ENCODE results near the gene CRTAC1. TPM values are rescaled to one million over a fixed set of nuclear protein-coding genes. Genes with fewer than 3 reads are reported as not detected.

The CRTAC1 gene
- total and polyA plus RNA-seq, 8 donors = 2.5 to 44.0 (median 4.4) TPM

DNA sequence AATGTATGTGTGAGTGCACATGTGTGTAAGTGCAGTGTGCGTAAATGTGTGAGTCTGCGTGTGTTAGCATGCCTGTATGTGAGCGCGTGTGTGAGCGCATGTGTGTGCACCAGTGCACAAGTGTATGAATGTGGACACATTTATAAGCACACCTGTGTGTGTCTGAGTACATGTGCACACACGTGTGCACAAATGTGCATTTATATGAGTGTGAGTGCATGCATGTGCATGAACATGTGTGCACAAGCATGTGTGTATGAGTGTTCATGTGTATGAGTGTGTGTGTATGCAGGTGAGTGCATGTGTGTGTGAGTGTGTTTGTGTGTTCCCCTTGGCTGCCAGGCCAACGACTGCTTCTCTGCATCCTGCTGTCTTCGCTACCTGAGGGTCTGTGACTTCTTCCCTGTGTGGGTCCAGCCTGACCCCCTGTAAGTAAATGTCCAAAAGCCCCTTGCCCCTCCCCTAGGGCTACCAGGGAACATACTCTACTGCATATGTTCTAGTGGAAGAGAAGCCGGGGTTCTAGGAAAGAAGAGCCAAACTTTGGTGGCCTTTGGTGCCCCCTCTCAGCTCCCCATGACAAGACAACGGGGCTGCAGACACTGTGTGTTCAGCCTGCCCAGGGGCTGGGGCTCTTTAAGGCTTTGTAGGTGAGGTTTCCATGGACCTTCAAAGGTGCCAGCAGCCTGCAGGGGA lies 163.7 kb downstream of the CRTAC1 start:
- no peaks in the 10 kb centered on the region for H3K36me3 ChIP-seq
- intact Hi-C loops (cut with DNase I) = no loop called here
- H3K27me3 ChIP-seq = peaks cover 0 to 31% of the 10 kb centered on the region in 2 donors
- no peak overlapping the region for H3K27ac ChIP-seq
- H3K9me3 ChIP-seq = no peaks in the 10 kb centered on the region
- H3K4me1 ChIP-seq = peaks cover 6 to 10% of the 10 kb centered on the region in 2 donors
- DNase-seq = no peak
- no peak for ATAC-seq
- H3K4me3 ChIP-seq = no peak overlapping the region
- TF ChIP-seq, protein P1, sequence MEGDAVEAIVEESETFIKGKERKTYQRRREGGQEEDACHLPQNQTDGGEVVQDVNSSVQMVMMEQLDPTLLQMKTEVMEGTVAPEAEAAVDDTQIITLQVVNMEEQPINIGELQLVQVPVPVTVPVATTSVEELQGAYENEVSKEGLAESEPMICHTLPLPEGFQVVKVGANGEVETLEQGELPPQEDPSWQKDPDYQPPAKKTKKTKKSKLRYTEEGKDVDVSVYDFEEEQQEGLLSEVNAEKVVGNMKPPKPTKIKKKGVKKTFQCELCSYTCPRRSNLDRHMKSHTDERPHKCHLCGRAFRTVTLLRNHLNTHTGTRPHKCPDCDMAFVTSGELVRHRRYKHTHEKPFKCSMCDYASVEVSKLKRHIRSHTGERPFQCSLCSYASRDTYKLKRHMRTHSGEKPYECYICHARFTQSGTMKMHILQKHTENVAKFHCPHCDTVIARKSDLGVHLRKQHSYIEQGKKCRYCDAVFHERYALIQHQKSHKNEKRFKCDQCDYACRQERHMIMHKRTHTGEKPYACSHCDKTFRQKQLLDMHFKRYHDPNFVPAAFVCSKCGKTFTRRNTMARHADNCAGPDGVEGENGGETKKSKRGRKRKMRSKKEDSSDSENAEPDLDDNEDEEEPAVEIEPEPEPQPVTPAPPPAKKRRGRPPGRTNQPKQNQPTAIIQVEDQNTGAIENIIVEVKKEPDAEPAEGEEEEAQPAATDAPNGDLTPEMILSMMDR (IDR thresholded peaks at IDR 0.05) = no peak

DNA sequence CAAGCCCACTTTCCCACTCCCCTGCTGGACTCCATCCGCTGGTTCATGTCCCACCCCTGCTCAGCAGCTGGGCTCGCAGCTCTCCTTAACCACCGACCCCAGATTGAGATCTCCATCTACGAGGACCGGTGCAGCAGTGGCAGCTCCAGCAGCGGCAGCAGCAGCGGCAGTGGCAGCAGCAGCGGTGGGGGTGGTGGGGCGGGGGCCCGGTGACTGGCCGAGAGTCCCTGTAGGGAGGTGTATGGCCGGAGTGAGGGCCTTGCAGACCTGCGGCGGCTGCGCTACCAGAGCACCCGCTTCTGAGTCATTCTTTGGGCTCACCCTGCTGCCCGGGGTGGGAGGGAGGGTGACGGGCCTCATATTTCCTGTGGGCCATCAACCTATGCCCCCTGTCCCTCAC lies 164.9 kb downstream of the CRTAC1 start:
- TF ChIP-seq, protein P1 (IDR thresholded peaks at IDR 0.05) = no peak
- ATAC-seq (no peak), DNase-seq (no peak)
- H3K4me1 ChIP-seq = peaks cover 6 to 10% of the 10 kb centered on the region in 2 donors
- no peak overlapping the region for H3K4me3 ChIP-seq
- intact Hi-C loops (cut with DNase I) = no loop called here
- H3K9me3 ChIP-seq = no peaks in the 10 kb centered on the region
- no peak overlapping the region for H3K27ac ChIP-seq
- H3K36me3 ChIP-seq = no peaks in the 10 kb centered on the region
- peaks cover 0 to 26% of the 10 kb centered on the region in 2 donors for H3K27me3 ChIP-seq

DNA sequence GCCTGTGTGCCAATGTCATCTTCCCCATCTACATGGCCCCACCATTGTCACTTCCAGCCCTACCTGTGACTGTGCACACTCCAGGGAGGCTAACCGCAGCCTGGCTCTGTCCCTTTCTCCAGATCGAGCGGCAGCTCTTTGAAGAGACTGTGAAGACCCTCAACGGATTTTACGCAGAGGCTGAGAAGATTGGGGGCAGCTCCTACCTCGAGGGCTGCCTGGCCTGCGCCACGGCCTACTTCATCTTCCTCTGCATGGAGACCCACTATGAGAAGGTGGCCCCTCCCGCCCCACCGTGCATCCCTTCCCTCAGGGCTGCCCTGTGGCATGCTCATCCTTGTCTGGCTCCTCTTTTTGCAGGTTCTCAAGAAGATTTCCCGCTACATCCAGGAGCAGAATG lies 166.6 kb downstream of the CRTAC1 start:
- DNase-seq (no peak), ATAC-seq (no peak)
- intact Hi-C loops (cut with DNase I) = no loop called here
- H3K36me3 ChIP-seq = no peaks in the 10 kb centered on the region
- TF ChIP-seq, protein P1 (IDR thresholded peaks at IDR 0.05) = no peak
- H3K9me3 ChIP-seq = no peaks in the 10 kb centered on the region
- H3K27ac ChIP-seq = no peak overlapping the region
- peaks cover 0 to 17% of the 10 kb centered on the region in 2 donors for H3K27me3 ChIP-seq
- H3K4me3 ChIP-seq = no peak overlapping the region
- H3K4me1 ChIP-seq = peaks cover under 1 to 1% of the 10 kb centered on the region in 2 donors

DNA sequence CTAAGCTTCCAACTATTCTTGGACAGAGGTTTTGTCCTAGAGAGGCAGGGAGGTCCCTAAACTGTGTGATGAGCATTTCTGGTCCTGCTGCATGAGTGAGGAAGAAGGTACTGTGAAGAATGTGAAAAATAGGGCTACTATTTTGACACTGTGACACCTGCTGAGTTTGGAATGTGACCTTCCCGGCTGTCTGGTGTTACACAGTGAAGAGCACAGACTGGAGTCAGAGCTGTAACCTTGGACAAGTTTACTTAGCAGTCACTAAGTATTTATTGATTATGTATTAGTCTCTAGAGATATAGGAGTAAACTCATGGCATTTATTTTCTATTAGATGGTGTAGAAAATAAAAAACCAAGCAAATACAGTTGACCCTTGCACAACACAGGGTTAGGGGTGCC lies 168.5 kb downstream of the CRTAC1 start:
- intact Hi-C loops (cut with DNase I) = no loop called here

DNA sequence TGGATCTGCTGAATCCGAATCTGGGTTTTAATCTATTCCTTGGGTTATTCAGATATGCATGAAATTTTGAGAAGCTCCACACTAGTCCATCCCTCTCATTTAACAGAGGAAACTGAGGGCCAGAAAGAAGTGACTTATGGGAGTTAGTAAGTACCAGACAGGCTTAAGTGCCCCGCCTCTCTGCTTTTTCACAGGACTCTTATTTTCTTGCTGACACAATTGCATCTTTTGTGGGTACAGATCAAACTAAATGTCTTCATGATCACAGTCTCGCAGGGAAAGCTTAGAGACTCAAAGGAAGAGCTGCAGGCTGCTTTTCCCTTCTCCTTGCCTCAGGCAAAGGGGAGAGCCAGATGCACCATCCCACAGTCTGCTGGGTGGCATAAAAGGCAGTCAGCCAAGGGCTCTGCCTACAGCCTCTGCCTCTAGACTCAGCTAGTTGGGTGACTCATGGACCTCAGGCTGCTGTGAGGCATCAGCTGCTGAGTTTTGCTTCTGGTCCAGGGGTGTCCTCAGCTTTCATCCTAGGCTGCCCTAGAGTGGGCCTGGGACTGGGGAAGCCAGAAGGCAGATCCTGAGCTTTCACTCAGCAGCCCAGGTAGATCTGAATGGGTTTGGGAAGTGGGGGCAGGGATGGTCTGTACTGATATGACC lies 169.2 kb downstream of the CRTAC1 start:
- TF ChIP-seq, protein P1 (IDR thresholded peaks at IDR 0.05) = no peak
- DNase-seq (no peak), ATAC-seq (peak; percentile 75)
- peaks cover 0 to 17% of the 10 kb centered on the region in 2 donors for H3K27me3 ChIP-seq
- no peaks in the 10 kb centered on the region for H3K9me3 ChIP-seq
- H3K4me3 ChIP-seq = no peak overlapping the region
- intact Hi-C loops (cut with DNase I) = no loop called here
- no peak overlapping the region for H3K27ac ChIP-seq
- no peaks in the 10 kb centered on the region for H3K36me3 ChIP-seq
- H3K4me1 ChIP-seq = no peaks in the 10 kb centered on the region

More for the DNA sequence above, 168.5 kb downstream of the CRTAC1 start:
- TF ChIP-seq, protein P1 (IDR thresholded peaks at IDR 0.05) = no peak
- Histone ChIP-seq H3K9me3 (no peaks in the 10 kb centered on the region), H3K4me3 (no peak overlapping the region), H3K36me3 (no peaks in the 10 kb centered on the region), H3K27ac (no peak overlapping the region), H3K4me1 (no peaks in the 10 kb centered on the region), H3K27me3 (peaks cover 0 to 17% of the 10 kb centered on the region in 2 donors)
- ATAC-seq (no peak), DNase-seq (no peak)

Measured in left lung (tissue), 10 donors.